Measurements from ENCODE around the gene MROH2B. TPM values are rescaled to one million over a fixed set of nuclear protein-coding genes. Genes with fewer than 3 reads are reported as not detected.

Gene MROH2B
- total RNA-seq, 1 experiment from 2014 or later, result not detected

GRCh38 chr5:41102341-41102740 lies 31.2 kb upstream of the MROH2B start:
- Histone ChIP-seq H3K36me3 (ENCODE audit: control insufficient read depth in 1 of 2, insufficient read depth in 2 of 2, low read length in 2 of 2) (no peaks in the 10 kb centered on the region), H2AFZ (ENCODE audit: low read depth, low read length, poor library complexity, severe bottlenecking) (no peak overlapping the region), H3K27me3 (ENCODE audit: insufficient read depth, low read length) (no peaks in the 10 kb centered on the region), H3K4me3 (replicated peaks in 1 of 2; ENCODE audit: low read depth in 1 of 2, low read length in 2 of 2) (no peak overlapping the region), H3K4me2 (ENCODE audit: low read length) (no peak overlapping the region), H3K79me2 (ENCODE audit: insufficient read depth, low read length) (no peaks in the 10 kb centered on the region), H3K27ac (ENCODE audit: low read depth, low read length) (no peak overlapping the region), H3K4me1 (ENCODE audit: control insufficient read depth in 1 of 2, insufficient read depth in 2 of 2, low read length in 2 of 2) (no peaks in the 10 kb centered on the region), H4K20me1 (ENCODE audit: insufficient read depth) (no peaks in the 10 kb centered on the region), H3K9me3 (ENCODE audit: control insufficient read depth in 1 of 2, insufficient read depth in 1 of 2, low read depth in 1 of 2, low read length in 2 of 2) (no peaks in the 10 kb centered on the region), H3K9ac (ENCODE audit: low read length) (no peak overlapping the region), H3K9me2 (ENCODE audit: insufficient read depth) (no peaks in the 10 kb centered on the region)
- DNase-seq (ENCODE audit: low read depth, low spot score) (no peak), ATAC-seq (no peak)
- ChIA-PET RAD21 (ENCODE audit: low non-redundant PET in 1 of 2, low total read pairs in 2 of 2, uncharacterized antibody in 2 of 2, unreplicated experiment in 2 of 2) (no interaction called here), CTCF (no interaction called here), POLR2A (no interaction called here)
- intact Hi-C loops (cut with micrococcal nuclease), result no loop called here
- no TSS peak for BruUV-seq (replicated peaks)
- no peak for TF ChIP-seq CTCF (IDR thresholded peaks at IDR 0.05 in 2 of 3, conservative IDR thresholded peaks at IDR 0.05 in 1 of 3; ENCODE audit: borderline replicate concordance in 1 of 3, insufficient read depth in 1 of 3, low read depth in 2 of 3, low read length in 2 of 3)
- no peak for TF ChIP-seq ATF3 (IDR thresholded peaks at IDR 0.05)
- TF ChIP-seq EGR1 (IDR thresholded peaks at IDR 0.05; ENCODE audit: low read depth), result no peak
- TF ChIP-seq CEBPB (IDR thresholded peaks at IDR 0.05; ENCODE audit: low read depth), result no peak
- TF ChIP-seq ZNF274 (IDR thresholded peaks at IDR 0.05; ENCODE audit: low read depth, low read length), result no peak
- no peak for TF ChIP-seq EZH2 (IDR thresholded peaks at IDR 0.05)
- no peak for TF ChIP-seq RAD21 (IDR thresholded peaks at IDR 0.05; ENCODE audit: low read depth)
- no peak for TF ChIP-seq ZFX (IDR thresholded peaks at IDR 0.05)
- no peak for TF ChIP-seq JUND (IDR thresholded peaks at IDR 0.05)
- TF ChIP-seq POLR2A (IDR thresholded peaks at IDR 0.05; ENCODE audit: borderline replicate concordance, extremely low read depth, insufficient read depth, insufficient read length), result no peak
- no peak for TF ChIP-seq TCF7L2 (IDR thresholded peaks at IDR 0.05; ENCODE audit: borderline replicate concordance, extremely low read depth, insufficient read depth, insufficient read length)

Measured in HCT116 (cell line).